ENCODE measurements around the gene PRRC2C.

The PRRC2C gene

GRCh38 chr1:171623651-171624331 is 138.5 kb downstream of the PRRC2C start:
- no peak overlapping the region for H3K4me3 ChIP-seq
- no peak overlapping the region for H3K27ac ChIP-seq

- H3K4me3 ChIP-seq, result no peak overlapping the region
- no peak overlapping the region for H3K27ac ChIP-seq
These were observed 139.9 kb downstream of the PRRC2C start for GRCh38 chr1:171625225-171625624.

GRCh38 chr1:171627020-171627419 is 141.7 kb downstream of the PRRC2C start:
- Histone ChIP-seq H3K27ac (no peak overlapping the region), H3K4me3 (no peak overlapping the region)

- H3K27ac ChIP-seq, result no peak overlapping the region
These were observed 142.9 kb downstream of the PRRC2C start for GRCh38 chr1:171628225-171628624.

GRCh38 chr1:171635661-171636060 is 150.3 kb downstream of the PRRC2C start:
- no peak overlapping the region for H3K27ac ChIP-seq
- no peak overlapping the region for H3K4me3 ChIP-seq

More at GRCh38 chr1:171628225-171628624, 142.9 kb downstream of the PRRC2C start:
- no peak overlapping the region for H3K4me3 ChIP-seq

- Histone ChIP-seq H3K27ac (no peak overlapping the region), H3K4me3 (no peak overlapping the region)
These were observed 150.8 kb downstream of the PRRC2C start for GRCh38 chr1:171636141-171636540.

GRCh38 chr1:171637928-171638576 is 152.7 kb downstream of the PRRC2C start:
- H3K4me3 ChIP-seq, result no peak overlapping the region
- no peak overlapping the region for H3K27ac ChIP-seq

- Histone ChIP-seq H3K4me3 (no peak overlapping the region), H3K27ac (no peak overlapping the region)
These were observed 154.9 kb downstream of the PRRC2C start for GRCh38 chr1:171640225-171640624.

- no peak overlapping the region for H3K27ac ChIP-seq
- no peak overlapping the region for H3K4me3 ChIP-seq
These were observed 155.9 kb downstream of the PRRC2C start for GRCh38 chr1:171641076-171641864.

- Histone ChIP-seq H3K4me3 (no peak overlapping the region), H3K27ac (no peak overlapping the region)
These were observed 156.9 kb downstream of the PRRC2C start for GRCh38 chr1:171642197-171642596.
